ENCODE results near the gene FHL2.

FHL2 gene

GRCh38 chr2:105421053-105421452 is 22.2 kb upstream of the FHL2 start:
- no peak for DNase-seq (ENCODE audit: low read depth)

DNA sequence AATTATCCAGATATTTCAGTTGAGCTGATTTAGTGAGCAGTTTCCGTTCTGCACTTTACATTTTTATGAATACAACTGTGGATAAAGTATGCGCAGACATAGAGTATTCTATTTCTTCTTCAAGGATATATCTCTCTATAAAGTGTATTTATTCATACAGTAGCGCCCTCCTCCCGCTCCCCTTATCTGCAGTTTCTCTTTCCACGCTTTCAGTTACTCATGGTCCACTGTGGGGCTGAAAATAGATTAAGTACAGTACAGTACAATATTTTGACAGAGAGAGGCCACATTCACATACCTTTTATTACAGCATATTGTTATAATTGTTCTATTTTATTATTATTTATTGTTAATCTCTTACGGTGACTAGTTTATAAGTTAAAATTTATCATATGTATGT is 19.7 kb upstream of the FHL2 start:
- DNase-seq (ENCODE audit: low read depth) = no peak

- DNase-seq (ENCODE audit: low read depth) = no peak
Observed at GRCh38 chr2:105417857-105418436, 19.1 kb upstream of the FHL2 start.

GRCh38 chr2:105416156-105416555 is 17.3 kb upstream of the FHL2 start:
- no peak for DNase-seq (ENCODE audit: low read depth)

- no peak for DNase-seq (ENCODE audit: low read depth)
Observed at GRCh38 chr2:105415007-105415406, 16.2 kb upstream of the FHL2 start.

DNA sequence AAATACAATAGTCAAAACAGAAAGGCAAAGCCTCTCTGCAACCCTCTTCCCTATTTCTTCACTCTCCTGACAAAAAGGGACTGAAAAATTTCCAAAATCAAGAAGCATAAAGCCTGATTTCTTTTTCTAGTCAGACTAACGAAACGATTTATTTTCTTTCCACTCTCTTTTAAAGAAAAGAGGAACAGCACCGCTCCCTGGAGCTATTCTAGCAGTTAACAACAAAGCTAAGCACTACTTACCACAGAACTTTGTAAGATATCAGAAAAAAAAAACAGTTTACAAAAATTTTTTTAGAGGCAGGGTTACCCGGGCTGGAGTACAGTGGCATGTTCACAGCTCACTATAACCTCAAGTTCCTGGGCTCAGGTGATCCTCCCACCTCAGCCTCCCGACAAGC is 14.4 kb upstream of the FHL2 start:
- DNase-seq (ENCODE audit: low read depth) = no peak

DNA sequence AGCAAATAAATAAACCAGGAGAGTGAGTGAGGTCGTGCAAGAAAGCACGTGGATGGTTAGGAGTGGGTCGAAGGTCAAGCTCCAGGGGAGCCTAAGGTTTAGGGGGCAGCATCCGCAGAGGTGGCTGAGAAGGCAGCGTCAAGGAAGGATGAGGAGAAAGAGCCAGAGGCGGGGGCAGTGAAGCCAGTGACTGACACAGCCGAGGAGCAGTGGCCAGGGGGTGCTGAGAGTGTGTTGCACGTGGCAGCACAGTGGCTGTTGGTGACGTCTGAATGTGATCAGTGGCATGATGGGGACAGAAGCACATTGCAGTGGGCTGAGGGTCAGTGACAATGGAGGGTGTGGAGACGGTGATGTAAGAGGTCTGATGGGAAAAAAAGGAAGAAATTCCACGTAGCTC is 13.7 kb upstream of the FHL2 start:
- no peak for DNase-seq (ENCODE audit: low read depth)

- DNase-seq (ENCODE audit: low read depth) = no peak
Observed at GRCh38 chr2:105411720-105412407, 13.0 kb upstream of the FHL2 start.

DNA sequence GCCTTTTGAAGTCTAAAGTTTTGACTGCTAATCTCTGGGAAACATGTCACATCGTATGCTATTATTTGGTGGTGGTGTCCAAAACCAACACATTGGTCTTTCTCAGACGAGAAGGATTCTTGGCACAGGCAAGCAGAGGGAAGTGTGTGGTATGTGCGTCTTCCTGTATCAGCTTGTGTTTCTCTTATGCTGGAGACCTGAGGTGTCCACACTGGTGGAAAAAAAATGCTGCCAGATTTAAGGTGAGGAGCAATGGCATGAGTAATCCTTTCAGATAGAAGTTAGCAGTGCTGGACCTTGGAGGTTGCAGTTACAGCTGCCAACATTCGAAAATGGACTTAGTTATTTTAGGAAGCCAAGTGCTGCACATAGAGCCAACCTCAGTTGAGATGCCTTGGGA is 11.7 kb upstream of the FHL2 start:
- DNase-seq (ENCODE audit: low read depth) = no peak

DNA sequence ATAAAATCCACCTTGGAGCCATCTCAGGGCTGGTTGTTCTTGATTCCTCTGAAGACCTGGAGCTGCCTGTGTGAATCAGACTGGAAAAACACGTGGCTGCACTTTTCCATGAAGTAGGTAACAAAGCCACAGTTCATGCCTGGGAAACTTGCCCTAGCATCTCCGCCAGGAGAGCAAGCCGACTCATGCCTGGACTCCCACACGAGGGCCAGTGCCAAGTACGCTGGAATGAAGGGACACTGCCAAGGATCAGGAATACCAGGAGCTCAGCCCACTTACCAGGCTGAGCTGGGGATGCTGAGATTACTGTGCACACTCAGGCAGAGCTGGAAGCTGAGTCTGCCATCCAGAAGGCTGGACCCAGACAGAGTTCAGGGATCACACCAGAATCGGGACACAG is 10.9 kb upstream of the FHL2 start:
- no peak for DNase-seq (ENCODE audit: low read depth)

DNA sequence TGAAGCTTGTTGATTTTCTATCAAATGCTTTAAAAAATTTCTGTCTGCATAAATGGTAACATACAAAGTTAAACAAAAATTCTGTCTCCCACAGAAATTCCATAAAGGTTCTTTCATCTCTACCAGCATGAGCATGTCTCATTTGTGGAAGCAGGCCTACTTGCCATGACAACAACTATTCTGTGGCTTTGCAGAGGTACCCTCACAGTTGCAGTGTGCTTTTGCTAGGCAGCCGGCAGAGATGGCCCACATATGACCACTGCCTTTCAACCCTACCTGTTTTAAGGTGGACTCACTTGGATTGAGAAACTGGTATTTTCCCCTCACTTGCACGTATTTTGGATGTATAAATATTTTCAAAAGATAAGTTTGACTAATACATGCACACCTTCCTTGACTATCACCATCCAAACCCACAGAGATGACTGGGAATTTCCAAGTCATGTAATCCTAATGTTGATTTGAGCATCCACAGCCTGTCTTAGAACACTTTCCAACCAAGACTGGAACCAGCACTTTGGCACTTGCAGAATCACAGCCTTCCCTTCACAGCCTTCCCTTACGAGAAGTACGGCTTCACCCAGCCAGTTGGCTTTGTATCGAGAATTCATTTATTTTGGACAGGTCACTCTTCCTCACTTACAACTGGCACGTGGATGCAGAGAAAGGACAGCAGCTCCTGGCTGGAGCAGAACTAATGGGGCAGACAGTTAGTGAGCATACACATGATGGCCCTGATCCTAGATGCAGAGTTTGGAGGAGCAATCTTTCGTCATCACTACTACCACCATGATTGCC is 9.3 kb upstream of the FHL2 start:
- DNase-seq (ENCODE audit: low read depth) = no peak

DNA sequence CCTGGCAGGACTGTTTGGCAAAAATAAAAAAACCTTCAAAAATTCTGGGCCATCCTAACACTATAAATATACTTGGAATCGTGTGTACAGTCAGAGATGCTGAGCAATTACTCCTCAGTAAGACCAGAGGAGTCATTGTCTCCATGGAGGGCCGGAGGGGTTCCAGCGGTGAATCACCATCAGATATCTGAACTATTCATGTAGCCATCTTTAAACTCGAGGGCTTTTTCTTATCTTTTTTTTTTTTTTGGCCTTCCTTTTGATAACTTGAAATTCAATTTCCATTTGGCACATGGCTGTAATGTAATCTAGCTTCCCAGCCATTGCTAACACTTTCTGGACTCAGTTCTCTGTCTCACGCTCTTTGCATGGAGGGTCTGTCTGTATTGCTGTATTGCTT is 7.4 kb upstream of the FHL2 start:
- DNase-seq (ENCODE audit: low read depth) = no peak

GRCh38 chr2:105405291-105405690 is 6.4 kb upstream of the FHL2 start:
- no peak for DNase-seq (ENCODE audit: low read depth)

DNA sequence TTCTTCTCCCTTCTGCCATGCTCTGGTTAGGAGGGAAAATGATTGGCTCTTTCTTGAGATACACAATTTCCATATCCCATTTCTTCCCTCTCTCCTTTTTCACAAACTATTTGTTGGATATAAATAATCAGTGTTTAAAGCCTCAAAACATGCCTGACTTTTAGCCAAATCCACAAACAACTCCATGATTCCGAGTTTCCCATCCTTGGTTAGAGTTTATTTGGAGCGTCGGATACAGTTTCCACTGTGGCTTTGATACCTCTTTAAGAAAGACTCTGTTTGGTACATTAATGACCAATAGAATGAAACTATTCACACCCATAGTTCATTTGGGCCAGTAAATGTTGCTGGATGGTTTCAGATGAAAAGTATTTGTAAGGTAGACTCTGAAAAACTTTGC is 5.9 kb upstream of the FHL2 start:
- no peak for DNase-seq (ENCODE audit: low read depth)

GRCh38 chr2:105403783-105404698 is 5.2 kb upstream of the FHL2 start:
- DNase-seq (ENCODE audit: low read depth) = no peak

- DNase-seq (ENCODE audit: low read depth) = no peak
Observed at GRCh38 chr2:105403241-105403782, 4.5 kb upstream of the FHL2 start.

GRCh38 chr2:105402809-105403208 is 4.0 kb upstream of the FHL2 start:
- DNase-seq (ENCODE audit: low read depth) = no peak

DNA sequence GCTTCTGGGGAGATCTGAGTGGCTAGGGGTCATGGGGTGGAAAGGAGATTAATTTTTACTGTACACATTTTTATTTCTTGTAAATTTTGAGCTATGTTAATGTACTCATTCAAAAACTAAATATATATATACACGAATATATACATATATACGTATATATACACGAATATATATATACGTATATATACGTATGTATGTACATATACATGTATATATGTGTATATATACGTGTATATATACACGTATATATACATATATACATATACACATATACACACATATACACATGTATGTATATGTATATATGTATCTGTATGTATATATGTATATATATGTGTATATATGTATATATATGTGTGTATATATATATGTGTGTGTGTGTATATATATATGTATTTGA is 3.0 kb upstream of the FHL2 start:
- DNase-seq (ENCODE audit: low read depth) = no peak

DNA sequence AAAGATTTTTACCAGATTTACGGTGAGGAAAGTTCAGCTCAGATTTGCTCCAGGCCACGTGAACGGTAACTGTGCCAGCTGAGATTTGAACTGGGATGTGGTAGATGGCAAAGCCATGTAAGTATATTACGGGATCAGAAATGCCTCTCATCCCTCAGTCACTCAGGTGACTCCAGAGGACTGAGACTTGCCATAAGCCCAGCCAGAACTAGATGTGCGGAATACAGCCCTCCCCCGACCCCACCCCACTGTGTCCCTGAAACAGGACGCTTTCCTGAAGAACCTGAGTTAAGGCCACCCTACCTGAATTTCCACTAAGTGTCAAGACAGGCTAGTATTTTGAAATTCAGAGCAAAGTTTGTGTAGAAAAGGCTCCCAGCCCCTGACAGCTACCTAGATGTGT is 1.3 kb upstream of the FHL2 start:
- DNase-seq (ENCODE audit: low read depth) = no peak

DNA sequence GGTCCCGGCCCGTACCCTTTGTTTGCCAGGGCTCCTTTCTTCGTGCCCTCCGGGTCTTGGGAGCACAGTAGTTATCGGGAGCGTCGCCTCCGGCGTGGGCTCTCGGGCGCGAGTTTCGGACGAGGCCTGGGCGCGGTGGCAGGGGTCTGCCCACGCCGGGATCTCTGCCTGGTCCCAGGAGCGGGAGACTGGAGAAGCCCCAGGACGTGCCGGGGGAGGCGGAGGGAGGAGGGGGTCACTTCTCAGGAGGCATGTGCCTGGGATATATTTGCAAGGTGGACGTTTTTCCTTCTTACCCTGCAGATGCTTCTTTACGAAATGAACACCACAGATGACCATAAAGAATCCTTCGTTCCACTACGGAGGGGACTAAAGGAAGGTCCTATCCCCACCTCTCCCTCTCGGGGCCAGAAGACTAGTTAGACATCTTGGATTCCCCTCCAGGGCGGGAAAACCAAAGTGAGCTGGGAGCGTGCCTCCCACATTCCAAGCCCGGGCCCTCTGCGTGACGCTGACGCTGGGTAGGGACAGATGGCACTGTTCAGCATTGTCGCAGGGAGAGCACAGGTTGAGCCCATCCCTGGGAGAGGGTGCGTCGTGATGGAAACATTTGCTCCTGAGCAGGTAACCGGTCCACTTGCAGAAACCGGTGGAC is 483 bp upstream of the FHL2 start:
- no peak for DNase-seq (ENCODE audit: low read depth)

GRCh38 chr2:105397953-105398335 is 907 bp downstream of the FHL2 start:
- no peak for DNase-seq (ENCODE audit: low read depth)

Measured in CMK (cell line).